Medulla oblongata (tissue), 1 donor: ENCODE measurements around the gene L3HYPDH.

Experiments used
- DNase-seq: peaks from one replicate; pipeline ENCODE4 v3.0.0-alpha.2; 2015; ENCODE audit errors: extremely low spot score

Gene L3HYPDH

DNA sequence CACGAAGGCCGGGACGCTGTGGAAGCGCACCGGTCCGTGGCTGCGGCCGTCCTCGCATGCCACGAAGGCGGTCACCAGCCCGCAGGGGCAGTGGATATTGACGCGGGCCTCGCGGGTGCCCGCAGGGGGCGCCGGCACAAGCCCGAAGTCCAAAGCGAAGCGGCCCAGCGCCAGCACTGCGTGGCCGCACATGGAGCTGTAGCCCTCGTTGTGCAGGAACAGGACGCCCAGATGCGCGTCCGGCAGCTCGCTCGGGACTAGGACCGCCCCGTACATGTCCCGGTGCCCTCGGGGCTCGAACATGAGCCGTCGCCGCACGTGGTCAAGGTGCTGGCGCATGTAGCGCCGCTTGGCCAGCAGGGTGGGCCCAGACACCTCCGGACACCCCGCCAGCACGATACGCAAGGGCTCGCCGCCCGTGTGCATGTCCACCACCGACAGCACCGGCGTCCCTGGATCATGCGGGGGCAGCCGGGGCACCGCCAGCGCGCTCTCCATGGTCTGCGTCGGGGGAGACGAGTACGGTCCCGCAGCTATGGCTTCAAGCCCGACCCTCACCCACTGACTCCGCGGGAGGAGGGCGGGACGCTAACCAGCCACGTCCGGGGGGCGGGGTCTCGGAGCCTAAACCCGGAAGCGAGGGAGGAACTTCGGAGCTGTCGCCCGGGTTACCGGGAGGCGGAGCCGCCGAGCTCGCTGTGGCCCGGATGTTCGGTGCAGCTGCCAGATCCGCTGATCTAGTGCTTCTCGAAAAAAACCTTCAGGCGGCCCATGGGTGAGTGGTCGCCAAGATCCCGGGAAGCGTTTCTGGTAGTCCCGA, at the start of gene L3HYPDH, which contains the start of gene JKAMP:
TSS of gene L3HYPDH (minus strand) at position 590 of the 820 bp plus-strand sequence. CDS start at position 498, 92 bp downstream.
TSS of gene JKAMP (plus strand) at position 699 of the 820 bp plus-strand sequence. CDS start at position 772, 73 bp downstream.
- DNase-seq, result peak; percentile 98

DNA sequence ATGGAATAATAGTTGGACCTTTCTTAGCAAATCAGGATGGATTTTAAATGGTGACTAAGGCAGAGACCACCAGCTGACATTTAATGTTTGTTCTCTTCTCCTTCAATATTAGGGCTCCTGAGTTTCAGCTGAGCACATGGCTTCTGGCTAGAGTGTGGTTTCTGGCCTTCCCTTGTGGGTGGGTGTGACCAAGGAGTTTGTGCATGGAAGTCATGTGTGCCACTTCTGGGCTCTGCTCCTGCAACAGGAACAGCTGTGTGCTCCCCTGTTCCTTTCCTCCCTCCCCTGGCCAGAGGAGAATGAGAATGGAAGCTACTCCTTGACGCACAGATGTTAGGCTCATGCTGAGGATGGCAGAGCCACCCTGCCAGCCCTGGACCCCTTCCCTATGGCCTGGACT, 48.2 kb upstream of the L3HYPDH start:
- no peak for DNase-seq

DNA sequence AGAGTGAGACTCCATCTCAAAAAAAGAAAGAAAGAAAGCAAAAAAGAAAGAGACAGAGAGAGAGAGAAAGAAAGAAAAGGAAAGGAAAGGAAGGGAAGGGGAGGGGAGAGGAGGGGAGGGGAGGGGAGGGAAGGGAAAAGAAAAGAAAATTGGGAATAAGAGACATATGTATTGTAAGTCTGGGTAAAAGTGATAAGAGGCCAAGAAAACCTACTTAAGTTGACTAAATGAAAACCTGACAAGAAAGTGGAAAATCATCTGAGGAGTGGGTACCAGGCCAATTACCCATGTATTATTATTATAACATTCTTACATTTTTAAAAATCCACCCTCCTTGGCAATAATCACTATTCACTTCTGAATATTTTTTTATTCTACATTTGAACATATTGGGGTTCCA, 46.1 kb upstream of the L3HYPDH start:
- DNase-seq, result no peak

DNA sequence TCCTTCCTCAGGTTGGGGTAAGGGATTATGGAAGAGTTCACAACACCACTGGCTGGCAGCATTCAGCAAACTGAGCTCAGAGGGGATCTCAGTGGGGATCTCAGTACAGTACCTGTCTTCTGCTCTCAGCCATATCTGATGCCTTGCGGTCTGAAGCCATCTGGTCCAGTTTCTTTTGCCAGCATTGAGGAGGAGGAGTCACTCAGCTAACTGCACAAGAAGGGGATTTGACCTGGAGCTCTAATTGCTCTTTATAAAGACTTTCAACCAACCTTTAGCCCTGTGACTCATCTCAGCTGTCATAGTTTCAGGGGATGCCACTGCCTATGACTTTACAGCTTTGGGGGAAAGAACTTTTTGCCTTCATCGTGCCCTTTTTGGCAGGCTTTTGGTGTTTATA, 45.0 kb upstream of the L3HYPDH start:
- no peak for DNase-seq

DNA sequence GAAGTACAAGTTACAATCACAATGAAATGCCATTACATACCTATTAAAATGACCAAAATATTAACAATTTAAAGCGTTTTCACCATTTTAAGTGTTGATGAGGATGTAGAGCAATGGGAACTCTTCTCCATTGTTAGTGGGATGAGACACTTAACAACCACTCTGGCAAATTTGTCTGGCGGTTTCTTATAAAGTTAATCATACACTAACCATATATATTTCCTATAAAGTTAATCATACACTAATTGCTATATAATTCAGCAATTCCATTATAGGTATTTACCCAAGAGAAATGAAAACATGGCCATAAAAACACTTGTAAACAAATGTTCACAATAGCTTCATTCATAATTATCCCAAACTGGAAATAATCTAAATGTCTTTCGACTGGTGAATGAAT, 36.0 kb upstream of the L3HYPDH start:
- no peak for DNase-seq

DNA sequence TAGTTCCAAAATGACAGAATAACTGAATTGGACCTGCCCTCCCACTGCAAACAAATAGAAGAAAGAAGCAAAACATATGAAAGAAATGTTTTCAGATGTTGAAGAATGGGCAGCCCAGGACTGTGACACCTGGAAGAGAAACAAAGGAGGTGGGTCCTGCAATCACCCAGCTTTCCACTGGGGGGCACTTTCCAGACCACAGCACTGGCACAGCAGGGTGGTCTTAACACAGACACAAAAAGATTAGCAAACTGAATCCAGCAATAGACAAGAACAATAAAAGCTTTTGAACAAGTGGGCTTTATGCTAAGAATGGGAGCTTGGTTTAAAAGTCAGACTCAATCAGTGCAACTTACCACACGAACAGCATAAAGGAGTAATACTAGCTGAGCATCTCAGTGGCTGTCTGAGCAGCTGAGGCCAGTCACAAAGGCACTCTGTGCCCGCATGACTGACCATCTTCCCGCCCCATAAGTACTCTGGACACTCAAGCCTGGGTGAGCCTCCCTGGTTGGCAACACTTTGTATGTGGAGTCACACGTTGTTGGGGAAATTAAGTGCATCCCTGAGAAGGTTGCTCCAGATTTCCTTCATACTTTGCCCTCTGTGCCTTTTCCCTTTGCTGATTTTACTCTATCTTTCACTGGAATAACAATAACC, 27.8 kb upstream of the L3HYPDH start:
- DNase-seq, result no peak

DNA sequence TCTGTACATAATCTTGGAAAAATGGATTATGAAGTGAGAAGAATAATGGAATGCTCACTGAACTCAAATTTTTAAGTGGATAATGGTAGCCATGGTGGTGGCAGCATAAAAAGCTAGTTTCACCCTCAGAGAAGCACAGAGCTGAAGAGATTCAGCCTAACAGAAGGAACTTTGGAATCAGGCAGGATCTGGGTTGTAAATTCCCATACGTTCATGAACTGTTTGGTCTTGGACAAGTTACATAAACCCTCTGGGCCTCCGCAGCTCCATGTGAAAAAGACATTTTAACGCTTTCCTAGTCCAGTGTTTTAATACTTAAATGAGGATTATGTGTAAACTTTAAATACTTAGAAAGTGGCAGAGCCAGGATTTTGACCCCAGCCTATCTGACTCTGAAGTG, 26.8 kb upstream of the L3HYPDH start:
- DNase-seq, result no peak

DNA sequence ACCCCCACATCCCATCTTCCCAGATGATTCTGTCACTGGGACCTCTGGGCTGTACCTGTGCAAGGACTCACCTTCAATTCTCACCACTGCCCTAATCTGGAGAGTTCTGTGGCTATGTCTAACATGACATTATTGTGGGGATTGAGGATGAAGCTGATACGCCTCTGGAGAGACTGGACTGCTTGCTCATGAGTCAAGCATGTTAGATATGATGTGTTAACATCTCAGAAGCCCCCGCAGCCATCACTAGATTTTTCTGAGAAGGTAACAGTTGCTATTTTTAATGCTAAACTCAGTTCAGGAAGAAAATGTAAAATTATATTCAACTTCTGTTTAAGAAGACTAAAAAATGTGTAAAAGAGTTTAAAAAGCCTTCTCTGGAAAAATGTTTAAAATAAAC, 25.8 kb upstream of the L3HYPDH start:
- no peak for DNase-seq

DNA sequence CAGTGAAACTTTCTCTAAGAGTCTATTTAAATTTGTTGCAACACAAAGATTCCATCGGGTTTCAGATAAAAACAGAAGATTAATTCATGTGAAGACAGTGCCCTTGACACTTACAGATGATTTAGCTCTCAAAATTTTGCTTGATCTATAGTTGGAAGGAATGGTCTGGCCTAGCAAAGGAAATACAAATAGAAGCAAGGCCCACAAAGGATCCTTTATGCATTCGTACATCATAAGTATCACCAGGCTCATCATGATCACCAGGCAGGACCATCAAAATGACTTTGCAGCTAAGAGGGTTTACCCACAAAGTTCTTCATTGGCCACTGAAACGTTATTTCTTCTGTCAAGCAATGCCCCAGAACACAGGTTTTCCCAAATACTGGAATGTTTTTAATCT, 24.9 kb upstream of the L3HYPDH start:
- DNase-seq, result no peak

DNA sequence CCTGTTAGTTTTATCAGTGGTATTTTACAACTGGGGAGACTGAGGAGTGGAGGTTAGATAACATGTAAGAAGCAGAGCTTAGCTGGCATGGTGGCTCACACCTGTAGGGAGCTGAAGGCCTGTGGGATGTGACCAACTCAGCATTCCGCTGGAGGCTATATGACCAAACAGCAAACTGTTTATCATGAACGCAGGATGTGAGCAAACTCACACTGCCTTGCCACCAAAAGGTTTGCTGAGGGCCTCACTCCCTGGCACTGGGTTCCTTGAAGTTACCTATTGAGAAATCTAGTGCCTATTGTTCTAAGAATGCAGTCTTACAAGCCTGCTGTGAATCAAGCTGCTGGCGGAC, 23.5 kb upstream of the L3HYPDH start:
- DNase-seq, result no peak

DNA sequence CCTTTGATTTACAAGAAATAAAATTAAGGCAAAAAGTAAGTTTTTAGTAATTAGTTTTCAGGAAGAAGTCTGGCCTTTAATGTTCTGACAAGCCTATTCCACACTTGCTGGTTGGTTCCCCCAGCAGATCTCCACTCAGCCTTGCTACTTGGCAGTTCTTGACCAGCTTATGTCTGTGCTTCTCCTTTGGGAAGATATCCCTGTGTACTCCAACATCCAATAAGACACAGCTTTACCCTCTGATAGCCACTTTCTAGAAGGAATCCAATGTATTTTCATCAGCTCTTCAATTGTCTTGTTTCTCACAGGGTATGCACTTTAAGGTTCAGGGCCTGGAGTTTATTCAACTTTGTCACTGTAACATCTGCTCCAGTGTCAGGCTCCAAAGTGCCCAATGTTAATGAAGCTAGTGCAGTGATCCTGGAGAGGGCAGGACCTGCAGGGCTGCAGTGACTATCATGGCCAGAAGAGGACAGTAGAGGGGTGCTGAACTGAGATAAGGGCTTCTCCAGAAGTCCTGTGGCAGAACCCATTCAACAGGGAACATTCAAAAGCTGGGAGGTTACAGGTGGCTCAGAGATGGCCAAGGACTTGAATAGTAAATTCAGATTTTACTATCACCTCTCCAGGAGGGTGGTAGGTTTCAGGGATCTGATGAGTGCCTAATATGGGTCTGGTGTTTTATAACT, 23.0 kb upstream of the L3HYPDH start:
- DNase-seq, result peak; percentile 58

DNA sequence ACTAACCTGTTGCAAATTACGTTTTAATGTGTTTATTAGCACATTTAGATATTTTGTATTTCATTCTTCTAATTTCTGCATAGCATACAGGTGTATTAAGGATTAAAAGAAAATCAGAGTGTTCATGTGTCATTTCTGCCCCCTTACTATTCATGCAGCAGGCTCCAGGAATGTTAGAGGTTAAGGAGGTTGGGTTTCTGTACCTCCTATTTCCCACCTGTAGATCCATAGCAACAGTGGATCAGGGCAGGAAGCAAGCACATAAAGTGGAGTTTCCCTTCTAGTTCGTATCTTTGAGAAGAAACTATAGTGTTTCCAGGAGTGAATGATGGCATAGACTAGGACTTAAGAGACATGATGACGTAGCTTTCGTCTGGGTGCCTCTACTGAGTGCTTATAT, 19.0 kb upstream of the L3HYPDH start:
- DNase-seq, result no peak

DNA sequence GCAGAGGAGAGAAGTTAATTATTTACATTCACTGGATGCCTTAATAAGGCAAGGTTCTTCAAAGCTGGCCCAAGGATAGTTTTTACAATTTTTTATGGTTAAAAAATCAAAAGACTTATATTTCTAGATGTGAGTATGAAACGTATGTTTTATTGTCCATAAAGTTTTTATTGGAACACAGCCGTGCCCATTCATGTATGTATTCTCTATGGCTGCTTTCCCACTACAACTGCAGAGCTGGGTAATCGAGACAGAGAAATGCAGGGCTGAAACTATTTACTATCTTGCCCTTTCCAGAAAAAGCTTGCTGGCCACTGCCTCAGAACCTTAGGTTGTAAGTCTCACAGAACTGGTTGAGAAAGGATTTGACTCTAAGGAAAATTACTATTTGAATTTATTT, 16.5 kb upstream of the L3HYPDH start:
- DNase-seq, result no peak

DNA sequence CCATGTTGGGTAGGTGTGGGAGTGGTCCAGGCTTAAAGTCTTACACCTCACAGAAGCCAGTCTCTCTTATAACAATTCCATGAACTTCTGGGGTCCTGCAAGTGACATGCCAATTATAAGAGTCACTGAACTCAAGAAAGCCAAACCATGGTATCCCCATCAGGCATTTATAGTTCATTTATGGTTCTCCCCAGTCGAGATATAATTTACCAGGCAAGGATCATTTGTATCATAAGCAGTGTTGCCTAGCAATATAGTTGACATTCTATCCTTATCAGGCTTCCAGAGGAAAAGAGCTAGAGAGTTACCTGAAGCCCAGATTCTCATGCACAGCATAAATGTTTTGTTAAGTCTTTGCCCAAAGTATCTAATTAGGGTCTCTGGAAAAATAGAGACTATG, 8.2 kb upstream of the L3HYPDH start:
- no peak for DNase-seq

DNA sequence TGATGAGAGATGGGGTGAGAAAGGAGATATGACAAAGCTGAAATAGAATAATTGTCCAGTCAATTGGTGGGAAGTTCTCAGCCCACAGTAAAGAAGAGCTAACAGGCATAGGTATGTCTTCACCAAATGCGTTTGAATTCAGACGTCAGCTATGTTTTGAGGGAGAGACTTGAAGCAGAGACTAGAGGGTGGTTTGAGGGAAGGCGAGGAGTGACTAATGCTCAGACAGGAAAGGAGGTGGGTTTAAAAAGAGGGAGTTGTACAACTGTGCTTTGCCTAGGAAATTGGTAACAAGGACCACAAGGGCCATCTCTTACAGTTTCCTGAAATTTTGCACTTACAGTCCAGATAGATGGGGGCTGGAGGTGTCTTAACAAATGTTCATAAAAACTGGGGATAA, 6.5 kb upstream of the L3HYPDH start:
- DNase-seq, result no peak

DNA sequence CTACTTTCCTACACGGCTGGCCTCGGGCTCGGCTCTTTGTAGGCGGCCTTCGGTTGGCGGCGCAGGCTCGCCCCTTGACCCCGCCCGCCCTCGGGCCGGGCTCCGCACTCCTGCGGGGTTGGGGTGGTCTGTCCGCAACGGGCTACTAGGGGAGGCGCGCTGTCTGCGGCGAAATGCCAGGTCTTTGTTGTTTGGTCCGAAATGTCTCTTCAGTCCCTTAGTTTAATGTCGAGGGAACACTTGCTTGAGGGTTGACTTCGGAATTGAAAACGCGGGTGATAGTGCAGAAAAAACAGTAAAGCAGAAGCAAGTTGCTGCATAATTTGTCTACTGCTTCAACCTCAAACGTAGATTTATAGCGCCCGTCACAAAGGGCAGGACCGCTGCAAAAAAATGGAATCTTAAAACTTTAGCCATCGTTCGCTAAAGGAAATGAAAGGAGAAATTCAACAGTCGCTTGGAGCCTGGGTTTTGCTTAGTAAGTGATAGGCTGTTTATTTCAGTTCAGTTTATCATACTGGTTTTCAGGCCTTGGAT, 499 bp upstream of the L3HYPDH start:
- peak; percentile 64 for DNase-seq

DNA sequence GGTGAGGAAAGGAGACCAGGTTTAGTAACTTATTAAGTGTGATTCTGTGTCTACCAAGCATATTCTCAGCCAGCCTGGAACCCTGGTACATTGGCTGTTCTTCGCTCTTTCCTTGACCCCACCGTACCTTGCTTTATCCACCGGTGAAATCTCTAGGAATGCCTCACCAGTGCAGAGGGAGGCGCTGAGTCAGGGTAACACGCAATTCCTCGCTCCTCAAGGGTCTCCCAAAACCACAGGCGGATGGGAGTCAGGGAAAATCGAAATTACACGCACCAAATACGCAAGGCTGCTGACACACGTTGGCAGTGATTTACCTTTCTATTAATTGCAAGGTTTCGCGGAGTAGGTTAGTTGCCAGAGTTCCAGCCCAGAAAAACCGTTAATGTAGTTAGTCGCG, 845 bp downstream of the L3HYPDH start:
- DNase-seq, result peak; percentile 30

DNA sequence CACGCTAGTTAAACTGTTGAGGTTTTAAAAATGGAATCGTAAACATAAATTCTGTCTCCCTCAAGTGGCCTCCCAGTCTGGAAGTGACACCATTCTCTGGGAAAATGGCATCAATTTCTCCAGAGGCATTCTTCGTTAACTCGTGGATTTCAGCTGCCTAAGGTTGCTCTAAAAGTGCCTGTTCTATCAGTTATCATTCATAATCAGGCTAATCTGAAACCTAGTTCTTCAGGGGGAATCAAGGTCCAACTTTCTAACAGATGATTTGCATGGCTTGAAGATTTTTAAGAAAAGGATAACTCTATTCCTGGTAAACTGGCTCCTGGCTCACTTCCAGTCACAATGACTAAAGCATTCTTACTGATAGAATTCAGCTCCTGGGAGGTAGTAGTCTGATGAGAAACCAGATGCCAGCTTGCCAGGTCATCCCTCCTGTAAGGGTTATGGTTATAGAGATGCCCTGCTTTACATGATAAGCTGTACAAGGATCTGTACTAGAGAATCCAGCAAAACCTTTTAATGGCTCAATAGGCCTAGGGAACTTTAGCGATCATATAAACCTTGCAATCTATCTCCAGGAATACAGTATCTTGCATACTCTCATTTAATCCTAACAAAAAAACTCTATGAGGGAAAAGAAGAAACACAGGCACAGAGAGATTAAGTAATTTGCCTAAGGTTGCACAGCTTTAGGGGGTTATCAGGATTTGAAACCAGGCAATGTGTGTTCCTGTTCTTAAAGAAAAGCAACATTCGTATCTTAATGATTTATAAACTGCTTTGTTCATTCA, 1.5 kb downstream of the L3HYPDH start:
- peak; percentile 31 for DNase-seq

DNA sequence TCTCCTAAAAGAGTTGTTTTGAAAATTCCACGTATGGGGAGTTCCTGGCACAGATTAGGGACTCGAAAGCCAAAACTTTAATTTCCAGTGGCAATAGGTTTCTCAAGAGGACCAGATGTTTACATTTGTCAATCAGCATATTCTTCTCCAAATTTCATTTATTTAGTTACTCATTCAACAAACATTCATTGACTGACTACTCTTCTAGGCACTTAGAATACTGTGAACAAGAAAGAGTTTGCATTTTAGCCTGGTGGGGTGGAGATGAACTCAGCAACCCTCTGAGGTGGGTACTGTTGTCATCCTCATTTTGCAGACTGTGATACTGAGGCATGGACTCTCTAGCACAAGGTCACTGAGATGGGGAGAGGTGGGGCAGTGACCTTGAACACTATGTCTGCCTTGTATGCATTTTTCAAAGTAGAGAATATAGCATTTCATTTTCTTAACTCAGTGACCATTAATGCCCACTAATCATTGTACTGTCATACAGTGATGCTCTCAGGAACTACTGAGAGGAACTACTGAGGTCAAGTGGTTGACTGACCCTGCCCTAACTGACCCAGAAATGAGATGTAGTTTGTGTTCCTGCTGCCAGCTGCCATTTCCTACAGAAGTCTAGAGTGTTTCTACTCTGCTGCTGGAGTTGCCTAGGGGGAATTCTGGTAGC, 2.2 kb downstream of the L3HYPDH start:
- no peak for DNase-seq

DNA sequence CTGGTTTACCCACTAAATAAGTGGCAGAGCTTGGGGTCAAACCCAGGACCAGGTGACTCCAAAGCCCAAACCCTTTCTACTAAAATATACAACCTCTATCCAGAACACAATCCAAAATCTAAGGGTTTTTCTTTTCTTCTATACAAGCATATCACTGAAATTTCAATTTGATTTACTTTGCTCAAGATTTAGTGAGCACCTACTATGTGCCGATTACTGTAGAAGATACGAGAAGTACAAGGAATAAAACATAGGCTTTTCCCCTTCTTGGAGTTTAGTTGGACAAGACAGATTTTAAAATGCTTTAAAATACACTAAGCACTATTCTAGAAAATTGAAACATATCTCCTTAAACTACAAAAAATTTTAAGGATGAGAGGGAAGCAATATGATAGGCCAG, 2.8 kb downstream of the L3HYPDH start:
- no peak for DNase-seq

DNA sequence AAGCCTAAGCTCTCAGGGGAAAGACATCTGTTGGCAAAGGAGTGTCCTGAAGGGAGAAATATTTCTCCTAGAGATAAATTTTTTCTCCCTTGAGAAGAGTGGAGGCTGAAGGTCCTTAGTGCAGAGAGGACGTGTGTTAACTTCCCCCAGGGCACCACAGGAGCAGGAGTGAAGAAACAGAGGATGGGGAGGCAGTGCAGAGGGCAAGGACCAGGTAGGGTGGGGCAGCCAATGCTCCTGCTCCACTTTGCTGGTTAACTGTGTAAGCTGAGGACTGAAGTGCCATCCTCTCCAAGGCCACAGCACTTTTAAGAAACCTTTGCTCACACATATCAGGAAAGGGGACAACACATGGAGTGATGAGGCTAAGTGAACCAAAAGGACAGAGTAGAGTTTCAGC, 4.0 kb downstream of the L3HYPDH start:
- DNase-seq, result no peak
